Activated B cell treated with CpG ODN at 0.5 μM for 24 hours (primary cell): Measurements from ENCODE around the gene ADAM22. TPM values are rescaled to one million over a fixed set of nuclear protein-coding genes. Genes with fewer than 3 reads are reported as not detected.
"Not testable (repeated sequence)": the region's sequence is repeated elsewhere in the genome, so short reads cannot be mapped to it uniquely, and the experiment has no call there.

ENCODE experiments used
- ATAC-seq: fragments of 200-7000 bp; cut with Tn5 transposase; one replicate; pipeline ENCODE4 v1.10.0; 2021; ENCODE audit warnings: low read depth, mild to moderate bottlenecking, moderate library complexity
- CTCF ChIA-PET: fragments of 350-600 bp; sonication (Branson Sonifier 250); formaldehyde crosslinking; loops from one replicate; lab custom pipeline; 2021; ENCODE audit warnings: antibody characterized with exemption; lab: Charles Lee
- POLR2A ChIA-PET: fragments of 350-600 bp; sonication (Branson Sonifier 250); formaldehyde crosslinking; loops from one replicate; lab custom pipeline; 2021; ENCODE audit warnings: antibody characterized with exemption; lab: Charles Lee
- DNase-seq: peaks from one replicate; pipeline ENCODE4 v3.0.0; 2022
- H3K27ac Mint-ChIP-seq: one replicate; pipeline ENCODE4 v1.8.0; 2020; ENCODE audit warnings: mixed read lengths
- H3K27me3 Mint-ChIP-seq: one replicate; pipeline ENCODE4 v1.8.0; 2021; ENCODE audit warnings: mixed read lengths
- H3K36me3 Mint-ChIP-seq: one replicate; pipeline ENCODE4 v1.8.0; 2021; ENCODE audit warnings: low read depth, mixed read lengths
- H3K4me1 Mint-ChIP-seq: one replicate; pipeline ENCODE4 v1.8.0; 2021; ENCODE audit warnings: mixed read lengths
- H3K4me3 Mint-ChIP-seq: one replicate; pipeline ENCODE4 v1.8.0; 2020; ENCODE audit warnings: mild to moderate bottlenecking, mixed read lengths
- H3K9me3 Mint-ChIP-seq: one replicate; pipeline ENCODE4 v1.8.0; 2020; ENCODE audit warnings: mixed read lengths
- CTCF ChIP-seq: fragments of 200-600 bp; IDR thresholded peaks from one replicate; pipeline ENCODE4 v1.8.0; 2022; ENCODE audit warnings: antibody characterized with exemption, mild to moderate bottlenecking
- intact Hi-C: fragments of 100-400 bp; cut with micrococcal nuclease; formaldehyde crosslinking; loops from one replicate; pipeline ENCODE4 v1.15.1; 2024
- total RNA-seq: library from RNA; stranded (reverse); gene quantifications from 2 replicates; pipeline ENCODE4 v1.2.3, GENCODE V29; 2022

The ADAM22 gene
- total RNA-seq, 1 donor from 2014 or later, result 0.71 TPM

- Mint-ChIP-seq H3K36me3 (peaks cover 77% of the 10 kb centered on the region), H3K27me3 (no peaks in the 10 kb centered on the region), H3K4me3 (no peak overlapping the region), H3K4me1 (no peaks in the 10 kb centered on the region), H3K9me3 (no peaks in the 10 kb centered on the region), H3K27ac (no peak overlapping the region)
- CTCF ChIA-PET, result no interaction called here
- no peak for TF ChIP-seq CTCF
- ATAC-seq (no peak), DNase-seq (no peak)
- intact Hi-C loops, result no loop called here
- POLR2A ChIA-PET, result no interaction called here
These were observed 34.8 kb upstream of the ADAM22 start for GRCh38 chr7:87899255-87899654.

- CTCF ChIA-PET, H3K4me3 Mint-ChIP-seq, H3K27ac Mint-ChIP-seq, H3K4me1 Mint-ChIP-seq, H3K9me3 Mint-ChIP-seq, DNase-seq, intact Hi-C loops, POLR2A ChIA-PET, H3K27me3 Mint-ChIP-seq, ATAC-seq: not testable (repeated sequence)
- peaks cover 37% of the 10 kb centered on the region for H3K36me3 Mint-ChIP-seq
These were observed 26.7 kb upstream of the ADAM22 start for GRCh38 chr7:87907136-87907906.

GRCh38 chr7:87908814-87909213 is 25.2 kb upstream of the ADAM22 start:
- H3K27ac Mint-ChIP-seq, POLR2A ChIA-PET, ATAC-seq: not testable (repeated sequence)

GRCh38 chr7:87912121-87912520 is 21.9 kb upstream of the ADAM22 start:
- DNase-seq (no peak), ATAC-seq (no peak)
- Mint-ChIP-seq H3K4me3 (no peak overlapping the region), H3K27ac (no peak overlapping the region), H3K27me3 (no peaks in the 10 kb centered on the region), H3K36me3 (peaks cover 9% of the 10 kb centered on the region), H3K4me1 (no peaks in the 10 kb centered on the region), H3K9me3 (no peaks in the 10 kb centered on the region)
- no peak for TF ChIP-seq CTCF
- intact Hi-C loops, result no loop called here
- CTCF ChIA-PET, result no interaction called here
- POLR2A ChIA-PET, result no interaction called here

More at GRCh38 chr7:87908814-87909213, 25.2 kb upstream of the ADAM22 start:
- CTCF ChIA-PET, H3K27me3 Mint-ChIP-seq, H3K4me1 Mint-ChIP-seq, H3K4me3 Mint-ChIP-seq, H3K9me3 Mint-ChIP-seq, intact Hi-C loops, DNase-seq: not testable (repeated sequence)
- H3K36me3 Mint-ChIP-seq, result peaks cover 29% of the 10 kb centered on the region

- POLR2A ChIA-PET, result no interaction called here
- intact Hi-C loops, result no loop called here
- H3K27ac Mint-ChIP-seq, result no peak overlapping the region
These were observed 15.3 kb upstream of the ADAM22 start for GRCh38 chr7:87918740-87919139.

More at GRCh38 chr7:87918740-87919139, 15.3 kb upstream of the ADAM22 start:
- Mint-ChIP-seq H3K4me3 (no peak overlapping the region), H3K27me3 (no peaks in the 10 kb centered on the region), H3K9me3 (no peaks in the 10 kb centered on the region), H3K36me3 (no peaks in the 10 kb centered on the region), H3K4me1 (no peaks in the 10 kb centered on the region)
- ATAC-seq (no peak), DNase-seq (no peak)
- no peak for TF ChIP-seq CTCF
- CTCF ChIA-PET, result no interaction called here
